GM18951 (cell line): ENCODE measurements around the gene ITPK1.

Experiments
- POLR2A ChIP-seq: IDR thresholded peaks from 4 replicates; pipeline ENCODE4 v1.6.1; 2011; ENCODE audit warnings: mild to moderate bottlenecking; ENCODE audit not compliant: insufficient read length, insufficient read depth; ENCODE audit errors: extremely low read depth
- in situ Hi-C: fragments of 300-500 bp; cut with MboI; formaldehyde crosslinking; loops from one replicate; pipeline ENCODE4 v1.12.0; 2022; ENCODE audit warnings: low sequenced_read_pairs, mixed read lengths, inconsistent platforms; ENCODE audit not compliant: unreplicated experiment

Gene ITPK1

GRCh38 chr14:92971601-92972180, 144.0 kb downstream of the ITPK1 start:
- no peak for TF ChIP-seq POLR2A
- in situ Hi-C loops: no loop called here

GRCh38 chr14:92970271-92970670, 145.5 kb downstream of the ITPK1 start:
- in situ Hi-C loops: no loop called here

GRCh38 chr14:92969871-92970270, 145.9 kb downstream of the ITPK1 start:
- in situ Hi-C loops: no loop called here
- TF ChIP-seq POLR2A: no peak

More at GRCh38 chr14:92970271-92970670, 145.5 kb downstream of the ITPK1 start:
- TF ChIP-seq POLR2A: no peak

- TF ChIP-seq POLR2A: no peak
- in situ Hi-C loops: no loop called here
Observed at GRCh38 chr14:92969430-92969829, 146.3 kb downstream of the ITPK1 start.

- in situ Hi-C loops: no loop called here
- no peak for TF ChIP-seq POLR2A
Observed at GRCh38 chr14:92968291-92969020, 147.3 kb downstream of the ITPK1 start.

GRCh38 chr14:92967346-92967926, 148.3 kb downstream of the ITPK1 start:
- in situ Hi-C loops: no loop called here
- TF ChIP-seq POLR2A: no peak

- in situ Hi-C loops: no loop called here
- TF ChIP-seq POLR2A: no peak
Observed at GRCh38 chr14:92965281-92965680, 150.4 kb downstream of the ITPK1 start.

- in situ Hi-C loops: no loop called here
- TF ChIP-seq POLR2A: no peak
Observed at GRCh38 chr14:92964124-92965109, 151.3 kb downstream of the ITPK1 start.

- no peak for TF ChIP-seq POLR2A
- in situ Hi-C loops: no loop called here
Observed at GRCh38 chr14:92963301-92964123, 152.2 kb downstream of the ITPK1 start.

GRCh38 chr14:92962831-92963095, 153.0 kb downstream of the ITPK1 start:
- in situ Hi-C loops: no loop called here
- no peak for TF ChIP-seq POLR2A

GRCh38 chr14:92962031-92962830, 153.5 kb downstream of the ITPK1 start:
- no peak for TF ChIP-seq POLR2A
- in situ Hi-C loops: no loop called here

- TF ChIP-seq POLR2A: no peak
- in situ Hi-C loops: no loop called here
Observed at GRCh38 chr14:92961567-92961855, 154.2 kb downstream of the ITPK1 start.
